Body of pancreas (tissue), 4 donors: ENCODE results near the gene OR4C6. TPM values are rescaled to one million over a fixed set of nuclear protein-coding genes. Genes with fewer than 3 reads are reported as not detected.

Experiments used
- ATAC-seq: fragments of 150-250 bp; one replicate; pipeline ENCODE4 v1.9.1; 2016
- DNase-seq, 4 donors: peaks; one replicate each; pipeline ENCODE4 v3.0.0-alpha.2; 2019
- H3K27ac ChIP-seq, 4 donors: fragments of 200-600 bp; sonication (generic); 1 replicate in 3 of 4; 2 replicates in 1 of 4; pipeline versions ENCODE4 v1.5.1 to v1.6.1; 2016 to 2019; ENCODE audit warnings: mild to moderate bottlenecking in 1 of 4, mixed read lengths in 1 of 4, moderate library complexity in 1 of 4
- H3K27me3 ChIP-seq, 2 donors: fragments of 200-600 bp; sonication (generic); one replicate each; pipeline ENCODE4 v1.6.0; 2016; ENCODE audit warnings: mild to moderate bottlenecking in 1 of 2
- H3K36me3 ChIP-seq, 2 donors: fragments of 200-600 bp; sonication (generic); replicated peaks in 1 of 2; 2 replicates each; pipeline ENCODE4 v1.5.1; 2016; ENCODE audit warnings: low read depth in 2 of 2; ENCODE audit not compliant: insufficient read depth in 1 of 2
- H3K4me1 ChIP-seq: fragments of 200-600 bp; sonication (generic); one replicate; pipeline ENCODE4 v1.6.0; 2016
- H3K4me3 ChIP-seq, 2 donors: fragments of 200-600 bp; sonication (generic); 1 replicate in 1 of 2; 2 replicates in 1 of 2; pipeline ENCODE4 v1.5.1; 2016 to 2019
- H3K9me3 ChIP-seq, 3 donors: fragments of 200-600 bp; sonication (generic); 1 replicate in 2 of 3; 2 replicates in 1 of 3; pipeline ENCODE4 v1.5.1; 2016
- CTCF ChIP-seq, 7 experiments: fragments of 450-650 bp in 4 of 7; fragments of 200-600 bp in 3 of 7; sonication (generic) in 3 of 7; IDR thresholded peaks; one replicate each; pipeline ENCODE4 v1.5.1; 2016 to 2019; ENCODE audit warnings: antibody characterized with exemption in 7 of 7
- POLR2A ChIP-seq, 3 donors: fragments of 450-650 bp; IDR thresholded peaks; one replicate each; pipeline ENCODE4 v1.6.1; 2016; ENCODE audit warnings: antibody characterized with exemption in 3 of 3, mild to moderate bottlenecking in 2 of 3
- WGBS, 2 donors: methylation state at CpG; one replicate each; pipeline ENCODE4 v1.1.5; 2017; 5-methylcytosine and 5-hydroxymethylcytosine counted together
- intact Hi-C: fragments of 100-400 bp; cut with DNase I; formaldehyde crosslinking; loops from one replicate; pipeline ENCODE4 v1.15.1; 2023
- total RNA-seq, 2 donors: library from RNA; depleted of rRNA; stranded (reverse); fragments of >200 nt; gene quantifications; one replicate each; pipeline ENCODE4 v1.1.0, GENCODE V29; 2016

Gene OR4C6
- total RNA-seq: not detected

- no peak for ATAC-seq
- Histone ChIP-seq H3K36me3 (no peaks in the 10 kb centered on the region), H3K4me3 (no peak within 1 kb of the TSS), H3K27me3 (no peaks in the 10 kb centered on the region), H3K9me3 (no peaks in the 10 kb centered on the region), H3K27ac (no peak within 1 kb of the TSS), H3K4me1 (no peaks in the 10 kb centered on the region)
- TF ChIP-seq CTCF (IDR thresholded peaks at IDR 0.05) (no peak), POLR2A (IDR thresholded peaks at IDR 0.05) (no peak)
- intact Hi-C loops: no loop called here
- no peak for DNase-seq
- WGBS, 2 donors: 53 to 58% methylated on average over 1 of the region's 1 CpG
These were observed at the start of gene OR4C6 for GRCh38 chr11:55661901-55662300. Gene OR4C6 (plus strand): TSS chr11:55662201. CDS start chr11:55665167, 2,966 bp downstream.

DNA sequence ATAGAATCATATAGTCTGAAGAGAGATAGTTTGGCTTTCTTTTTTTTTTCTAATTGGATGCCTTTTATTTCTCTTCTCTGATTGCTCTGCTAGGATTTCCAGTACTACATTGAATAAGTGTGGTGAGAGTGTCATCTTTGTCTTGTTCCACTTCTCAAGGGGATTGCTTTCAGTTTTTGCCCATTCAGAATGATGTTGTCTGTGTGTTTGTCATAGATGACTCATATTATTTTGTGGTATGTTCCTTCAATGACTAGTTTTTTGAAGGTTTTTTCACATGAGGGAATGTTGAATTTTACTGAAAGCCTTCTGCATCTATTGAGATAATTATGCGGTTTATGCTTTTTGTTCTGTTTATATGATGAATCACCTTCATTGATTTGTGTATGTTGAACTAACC lies 37.5 kb upstream of the OR4C6 start:
- TF ChIP-seq POLR2A (IDR thresholded peaks at IDR 0.05): no peak
- TF ChIP-seq CTCF (IDR thresholded peaks at IDR 0.05): no peak
- Histone ChIP-seq H3K27me3 (no peaks in the 10 kb centered on the region), H3K36me3 (no peaks in the 10 kb centered on the region), H3K9me3 (peaks cover 0 to 9% (median 0%) of the 10 kb centered on the region in 3 donors), H3K4me3 (no peak overlapping the region), H3K4me1 (no peaks in the 10 kb centered on the region), H3K27ac (no peak overlapping the region)
- WGBS, 2 donors: 50% methylated on average over 1 of the region's 1 CpG; no CpG with 5 or more reads in 1 of the 2 donors
- ATAC-seq (no peak), DNase-seq (no peak)
- intact Hi-C loops: no loop called here

DNA sequence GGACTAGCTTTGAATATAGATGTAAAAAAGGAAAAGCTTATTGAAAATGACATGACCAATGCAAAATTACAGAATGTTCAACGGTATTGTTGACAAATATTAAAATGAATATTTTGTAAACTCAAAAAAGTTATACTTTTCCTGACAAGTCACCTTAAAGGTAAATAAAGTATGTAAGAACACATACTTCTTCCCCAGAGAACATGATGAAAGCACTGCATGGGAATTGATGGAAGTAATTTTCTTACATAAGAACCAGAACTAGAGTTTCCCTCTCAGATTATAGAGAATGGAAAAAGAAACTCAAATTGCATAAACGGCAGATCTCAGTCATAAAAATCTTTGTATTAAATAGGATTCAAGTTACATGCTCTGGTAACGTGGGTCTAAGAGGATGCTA lies 27.2 kb upstream of the OR4C6 start, which contains the start of gene OR4P4:
Gene OR4P4, plus strand, starts transcription at position 301 of the 400 bp plus-strand sequence.
- Histone ChIP-seq H3K4me3 (no peak within 1 kb of the TSS), H3K27me3 (no peaks in the 10 kb centered on the region), H3K36me3 (no peaks in the 10 kb centered on the region), H3K9me3 (no peaks in the 10 kb centered on the region), H3K4me1 (no peaks in the 10 kb centered on the region), H3K27ac (no peak within 1 kb of the TSS)
- DNase-seq (no peak), ATAC-seq (no peak)
- TF ChIP-seq POLR2A (IDR thresholded peaks at IDR 0.05) (no peak), CTCF (IDR thresholded peaks at IDR 0.05) (no peak)
- intact Hi-C loops: no loop called here
- 28 to 38% methylated on average over 3 of the region's 3 CpGs for WGBS, 2 donors

GRCh38 chr11:55648027-55648426 lies 14.0 kb upstream of the OR4C6 start, which contains the start of gene OR4S2:
Gene OR4S2 (plus strand): TSS chr11:55648327. CDS start chr11:55650904, 2,577 bp downstream.
- no peak within 1 kb of the TSS for H3K27ac ChIP-seq
- DNase-seq (no peak), ATAC-seq (no peak)
- 51 to 70% methylated on average over 2 of the region's 2 CpGs for WGBS, 2 donors
- no peak within 1 kb of the TSS for H3K4me3 ChIP-seq
- no peaks in the 10 kb centered on the region for H3K36me3 ChIP-seq
- no peaks in the 10 kb centered on the region for H3K27me3 ChIP-seq
- TF ChIP-seq CTCF (IDR thresholded peaks at IDR 0.05) (no peak), POLR2A (IDR thresholded peaks at IDR 0.05) (no peak)
- no peaks in the 10 kb centered on the region for H3K4me1 ChIP-seq
- intact Hi-C loops: loop anchor here (10.0 kb wide), 1 partner anchor 63 kb away; no protein-coding TSS in a partner anchor
- H3K9me3 ChIP-seq: no peaks in the 10 kb centered on the region

DNA sequence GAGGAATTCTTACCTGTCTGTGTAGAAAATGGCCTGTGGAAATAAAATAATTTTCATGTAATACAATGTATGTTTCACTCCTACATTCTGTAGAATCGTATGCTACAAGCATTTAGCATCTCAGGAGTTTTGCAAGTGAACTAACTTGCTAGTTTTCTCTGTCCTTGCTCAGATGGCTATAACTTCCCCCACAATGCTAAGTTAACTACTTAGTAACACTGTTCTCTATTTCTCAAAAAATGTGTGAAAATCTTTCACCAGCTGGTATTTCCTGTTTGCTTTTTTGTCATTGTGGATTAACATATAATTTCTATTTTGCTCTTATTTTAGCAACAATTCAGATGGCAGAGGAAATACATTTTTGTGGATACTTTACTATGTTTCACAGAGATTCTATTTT lies 9.4 kb upstream of the OR4C6 start:
- no peak overlapping the region for H3K4me3 ChIP-seq
- 15 to 50% methylated on average over 1 of the region's 1 CpG for WGBS, 2 donors
- DNase-seq: no peak
- no peaks in the 10 kb centered on the region for H3K36me3 ChIP-seq
- no peaks in the 10 kb centered on the region for H3K27me3 ChIP-seq
- H3K9me3 ChIP-seq: no peaks in the 10 kb centered on the region
- ATAC-seq: no peak
- H3K27ac ChIP-seq: no peak overlapping the region
- H3K4me1 ChIP-seq: no peaks in the 10 kb centered on the region
- intact Hi-C loops: no loop called here
- no peak for TF ChIP-seq POLR2A (IDR thresholded peaks at IDR 0.05)
- no peak for TF ChIP-seq CTCF (IDR thresholded peaks at IDR 0.05)
